Natural killer cell (primary cell): ENCODE data around the gene SYNGR2. TPM values are rescaled to one million over a fixed set of nuclear protein-coding genes. Genes with fewer than 3 reads are reported as not detected.

Experiments used
- ATAC-seq, 3 donors: fragments of 150-1000 bp in 2 of 3; fragments of 200-7000 bp in 1 of 3; cut with Tn5 transposase; 1 replicate in 1 of 3; 2 replicates in 2 of 3; pipeline ENCODE4 v1.10.0; 2021; ENCODE audit warnings: mild to moderate bottlenecking in 2 of 3, moderate library complexity in 2 of 3
- DNase-seq, 2 donors: peaks; one replicate each; pipeline versions ENCODE4 v3.0.0 to v3.0.0-alpha.2; 2013 to 2021; ENCODE audit warnings: mixed read lengths in 1 of 2
- H3K27ac ChIP-seq: one replicate; pipeline ENCODE4 v1.5.1; 2013; ENCODE audit warnings: mild to moderate bottlenecking, low read length
- H3K27me3 ChIP-seq: one replicate; pipeline ENCODE4 v1.6.1; 2013; ENCODE audit warnings: low read length; ENCODE audit not compliant: control insufficient read depth, insufficient read depth
- H3K36me3 ChIP-seq: one replicate; pipeline ENCODE4 v1.6.1; 2013; ENCODE audit warnings: low read length; ENCODE audit not compliant: control insufficient read depth, insufficient read depth
- H3K4me1 ChIP-seq: one replicate; pipeline ENCODE4 v1.6.1; 2013; ENCODE audit warnings: low read length; ENCODE audit not compliant: control insufficient read depth, insufficient read depth
- H3K4me3 ChIP-seq: one replicate; pipeline ENCODE4 v1.5.1; 2013; ENCODE audit warnings: low read length
- H3K9me3 ChIP-seq: one replicate; pipeline ENCODE4 v1.6.1; 2013; ENCODE audit warnings: low read length; ENCODE audit not compliant: control insufficient read depth, insufficient read depth
- H3K27ac Mint-ChIP-seq, 2 donors: one replicate each; pipeline ENCODE4 v1.8.0; 2022; ENCODE audit warnings: mild to moderate bottlenecking in 2 of 2, mixed read lengths in 2 of 2, moderate library complexity in 1 of 2
- H3K27me3 Mint-ChIP-seq, 2 donors: one replicate each; pipeline ENCODE4 v1.8.0; 2022; ENCODE audit warnings: low read depth in 2 of 2, mixed read lengths in 2 of 2
- H3K36me3 Mint-ChIP-seq: one replicate; pipeline ENCODE4 v1.8.0; 2022; ENCODE audit warnings: mixed read lengths
- H3K4me1 Mint-ChIP-seq, 2 donors: one replicate each; pipeline ENCODE4 v1.8.0; 2022; ENCODE audit warnings: mixed read lengths in 2 of 2
- H3K4me3 Mint-ChIP-seq: one replicate; pipeline ENCODE4 v1.8.0; 2022; ENCODE audit warnings: mild to moderate bottlenecking, moderate library complexity, mixed read lengths
- H3K9me3 Mint-ChIP-seq, 2 donors: one replicate each; pipeline ENCODE4 v1.8.0; 2022; ENCODE audit warnings: mixed read lengths in 2 of 2
- WGBS: methylation state at CpG from one replicate; pipeline ENCODE4 v1.1.7; 2013; ENCODE audit warnings: missing lambda C conversion rate; ENCODE audit not compliant: insufficient coverage; 5-methylcytosine and 5-hydroxymethylcytosine counted together
- intact Hi-C: fragments of 100-400 bp; cut with micrococcal nuclease; formaldehyde crosslinking; loops from one replicate; pipeline ENCODE4 v1.14.2; 2022
- total RNA-seq, 4 donors: library from RNA; stranded (reverse); fragments of 120-200 nt in 1 of 4; gene quantifications; one replicate each; pipeline versions ENCODE4 v1.2.3 to v1.2.4, GENCODE V29; 2013 to 2022
- TF ChIP-seq, protein P1 (sequence below): fragments of 200-600 bp; IDR thresholded peaks from one replicate; pipeline ENCODE4 v1.8.0; 2022; ENCODE audit warnings: antibody characterized with exemption

Gene SYNGR2
- total RNA-seq, 3 donors from 2014 or later (not counting 1 experiment from before 2014, with no cell fraction given) = 41.2 to 62.1 (median 43.5) TPM

DNA sequence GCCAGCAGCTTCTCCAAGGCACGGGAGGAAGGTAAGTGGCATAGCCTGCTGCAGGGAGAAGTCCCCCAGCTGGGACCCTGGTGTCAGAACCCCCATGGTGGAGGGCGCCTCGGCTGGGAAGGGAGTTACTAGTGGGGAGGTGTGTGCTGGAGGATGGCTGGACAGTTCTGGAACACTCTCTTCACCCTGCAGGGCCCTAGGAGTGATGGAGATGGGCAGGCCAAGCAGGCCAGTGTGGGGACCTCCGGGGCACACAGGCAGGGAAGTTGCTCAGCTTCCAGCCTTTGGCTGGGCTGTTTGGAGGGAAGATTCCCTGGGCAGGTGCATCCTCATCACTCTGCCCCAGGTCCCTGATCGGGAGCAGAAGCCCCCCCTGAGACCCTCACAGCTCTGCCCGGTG, 21.5 kb upstream of the SYNGR2 start:
- no peaks in the 10 kb centered on the region for H3K27me3 ChIP-seq
- H3K9me3 ChIP-seq = no peaks in the 10 kb centered on the region
- Mint-ChIP-seq H3K4me1 (peaks cover 11 to 22% of the 10 kb centered on the region in 2 donors), H3K27ac (no peak overlapping the region), H3K36me3 (no peaks in the 10 kb centered on the region), H3K27me3 (peaks cover 0 to 5% of the 10 kb centered on the region in 2 donors), H3K4me3 (no peak overlapping the region), H3K9me3 (no peaks in the 10 kb centered on the region)
- TF ChIP-seq, protein P1, sequence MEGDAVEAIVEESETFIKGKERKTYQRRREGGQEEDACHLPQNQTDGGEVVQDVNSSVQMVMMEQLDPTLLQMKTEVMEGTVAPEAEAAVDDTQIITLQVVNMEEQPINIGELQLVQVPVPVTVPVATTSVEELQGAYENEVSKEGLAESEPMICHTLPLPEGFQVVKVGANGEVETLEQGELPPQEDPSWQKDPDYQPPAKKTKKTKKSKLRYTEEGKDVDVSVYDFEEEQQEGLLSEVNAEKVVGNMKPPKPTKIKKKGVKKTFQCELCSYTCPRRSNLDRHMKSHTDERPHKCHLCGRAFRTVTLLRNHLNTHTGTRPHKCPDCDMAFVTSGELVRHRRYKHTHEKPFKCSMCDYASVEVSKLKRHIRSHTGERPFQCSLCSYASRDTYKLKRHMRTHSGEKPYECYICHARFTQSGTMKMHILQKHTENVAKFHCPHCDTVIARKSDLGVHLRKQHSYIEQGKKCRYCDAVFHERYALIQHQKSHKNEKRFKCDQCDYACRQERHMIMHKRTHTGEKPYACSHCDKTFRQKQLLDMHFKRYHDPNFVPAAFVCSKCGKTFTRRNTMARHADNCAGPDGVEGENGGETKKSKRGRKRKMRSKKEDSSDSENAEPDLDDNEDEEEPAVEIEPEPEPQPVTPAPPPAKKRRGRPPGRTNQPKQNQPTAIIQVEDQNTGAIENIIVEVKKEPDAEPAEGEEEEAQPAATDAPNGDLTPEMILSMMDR = no peak
- H3K4me1 ChIP-seq = peaks cover 66% of the 10 kb centered on the region
- peaks cover 9% of the 10 kb centered on the region for H3K36me3 ChIP-seq
- peak overlapping the region; percentile 78 for H3K27ac ChIP-seq
- DNase-seq = no peak
- 92% methylated on average over 6 of the region's 6 CpGs for WGBS
- ATAC-seq = no peak
- H3K4me3 ChIP-seq = no peak overlapping the region
- intact Hi-C loops = no loop called here

DNA sequence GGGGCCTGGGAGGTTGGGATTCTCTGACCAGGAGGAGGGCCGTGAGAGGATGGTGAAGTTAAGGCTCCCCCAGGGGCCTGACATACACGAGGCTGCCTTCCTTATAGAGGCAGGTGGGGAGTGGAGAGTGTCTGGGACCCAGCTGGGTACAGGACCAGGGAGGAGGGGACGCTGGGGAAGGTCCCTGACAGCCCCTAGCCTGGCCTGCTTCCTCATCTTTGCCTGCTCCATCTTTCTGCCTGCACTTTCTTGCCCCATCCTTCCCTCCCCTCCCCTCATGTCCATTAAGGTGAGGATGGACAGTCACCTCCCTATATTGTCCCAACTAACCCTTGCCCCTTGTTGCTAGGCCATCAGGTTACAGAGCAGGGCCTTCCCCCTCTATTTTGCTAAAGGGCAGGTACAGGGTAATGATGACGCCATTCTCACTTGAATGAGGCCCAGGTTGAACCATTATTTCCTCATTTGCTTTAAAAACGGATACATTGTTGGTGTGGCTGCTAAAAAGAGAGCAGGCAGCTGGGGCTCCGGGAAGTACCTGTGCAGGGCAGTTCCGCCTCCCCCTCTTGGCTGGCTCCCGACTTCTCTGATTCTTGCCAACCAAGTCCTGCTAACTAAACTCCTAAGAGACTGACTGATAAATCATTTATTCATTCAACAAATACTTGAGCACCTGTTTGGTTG, 20.9 kb upstream of the SYNGR2 start:
- Histone ChIP-seq H3K27ac (peak overlapping the region; percentile 78), H3K4me1 (peaks cover 60% of the 10 kb centered on the region), H3K36me3 (peaks cover 3% of the 10 kb centered on the region), H3K27me3 (no peaks in the 10 kb centered on the region), H3K9me3 (no peaks in the 10 kb centered on the region), H3K4me3 (no peak overlapping the region)
- peak in 1 of 2 donors; percentile 54 for DNase-seq
- Mint-ChIP-seq H3K4me3 (no peak overlapping the region), H3K27ac (no peak overlapping the region), H3K27me3 (peaks cover 0 to 5% of the 10 kb centered on the region in 2 donors), H3K9me3 (no peaks in the 10 kb centered on the region), H3K4me1 (peaks cover 9 to 22% of the 10 kb centered on the region in 2 donors), H3K36me3 (no peaks in the 10 kb centered on the region)
- TF ChIP-seq, protein P1 = no peak
- ATAC-seq = peak in 1 of 3 donors; percentile 54
- whole genome bisulfite sequencing = 37% methylated on average over 7 of the region's 8 CpGs
- intact Hi-C loops = no loop called here

DNA sequence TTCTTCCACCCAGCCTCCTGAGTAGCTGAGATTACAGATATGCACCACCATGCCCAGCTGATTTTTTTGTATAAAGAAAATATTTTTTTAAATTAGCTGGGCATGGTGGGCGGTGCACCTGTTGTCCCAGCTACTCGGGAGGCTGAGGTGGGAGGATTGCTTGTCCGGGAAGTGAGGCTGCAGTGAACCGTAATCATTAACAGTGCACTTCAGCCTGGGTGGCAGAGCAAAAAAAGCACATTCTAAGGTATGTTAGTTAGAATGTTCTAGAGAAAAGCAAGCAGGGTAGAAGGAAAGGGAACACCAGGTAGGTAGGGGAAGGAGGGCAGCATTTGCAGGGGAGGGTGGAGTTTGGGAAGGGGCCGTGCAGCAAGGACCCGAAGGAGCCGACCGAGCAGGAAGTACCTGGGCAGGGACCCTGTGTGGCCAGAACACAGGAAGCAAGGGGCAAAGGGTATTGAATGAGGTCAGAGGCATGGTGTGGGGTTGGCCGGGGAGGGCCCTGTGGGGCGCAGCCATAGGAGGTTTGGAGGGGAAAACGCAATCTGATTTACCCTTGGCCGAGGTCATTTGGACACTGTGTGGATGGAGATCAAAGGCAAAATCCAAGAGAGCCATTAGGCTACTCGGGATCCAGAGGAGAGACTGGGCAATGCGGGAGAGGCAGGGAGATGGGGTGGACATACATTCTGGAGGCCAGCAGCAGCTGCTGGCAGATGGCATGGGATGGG, 19.9 kb upstream of the SYNGR2 start:
- Mint-ChIP-seq H3K36me3 (no peaks in the 10 kb centered on the region), H3K4me3 (no peak overlapping the region), H3K27me3 (peaks cover 0 to 5% of the 10 kb centered on the region in 2 donors), H3K9me3 (no peaks in the 10 kb centered on the region), H3K27ac (no peak overlapping the region), H3K4me1 (peaks cover 0 to 16% of the 10 kb centered on the region in 2 donors)
- DNase-seq = no peak
- no peak for ATAC-seq
- no peaks in the 10 kb centered on the region for H3K9me3 ChIP-seq
- no peak overlapping the region for H3K4me3 ChIP-seq
- H3K36me3 ChIP-seq = no peaks in the 10 kb centered on the region
- TF ChIP-seq, protein P1 = no peak
- H3K4me1 ChIP-seq = peaks cover 52% of the 10 kb centered on the region
- intact Hi-C loops = no loop called here
- H3K27ac ChIP-seq = peak overlapping the region; percentile 63
- WGBS = 68% methylated on average over 14 of the region's 14 CpGs
- no peaks in the 10 kb centered on the region for H3K27me3 ChIP-seq
